HCT116 (cell line): ENCODE measurements around the gene LIM2. TPM values are rescaled to one million over a fixed set of nuclear protein-coding genes. Genes with fewer than 3 reads are reported as not detected.

Experiments
- ATAC-seq: fragments of 200-7000 bp; cut with Tn5 transposase; 2 replicates; pipeline ENCODE4 v1.9.1; 2020; ENCODE audit warnings: mild to moderate bottlenecking, moderate library complexity
- BruUV-seq: library from RNA; stranded (reverse); fragments of 400-500 nt; replicated peaks from 2 replicates; lab custom pipeline; 2021; lab: Mats Ljungman, UMichigan
- CTCF ChIA-PET: fragments of 300-600 bp; sonication (Branson Sonifier 250); formaldehyde crosslinking; loops from one replicate; lab custom pipeline; 2021; ENCODE audit warnings: antibody characterized with exemption; lab: Charles Lee
- POLR2A ChIA-PET: fragments of 300-600, 350-600 bp; sonication (Branson Sonifier 250); formaldehyde crosslinking; loops from one replicate; lab custom pipeline; 2021; ENCODE audit warnings: antibody characterized with exemption; lab: Charles Lee
- RAD21 ChIA-PET, 2 experiments: fragments of 300-600 bp; sonication (Branson Sonifier 250); formaldehyde crosslinking; loops; one replicate each; lab custom pipeline; 2023; ENCODE audit warnings: low total read pairs in 2 of 2; ENCODE audit not compliant: uncharacterized antibody in 2 of 2, unreplicated experiment in 2 of 2, low non-redundant PET in 1 of 2; lab: Charles Lee
- DNase-seq: peaks from one replicate; pipeline ENCODE4 v3.0.0-alpha.2; 2010; ENCODE audit warnings: low read depth, low spot score
- H2AFZ ChIP-seq: fragments of 200-600 bp; shearing (Covaris generic), sonication (generic); 2 replicates; pipeline ENCODE4 v1.6.1; 2017; ENCODE audit warnings: low read depth, mixed run types, mixed read lengths, antibody characterized with exemption, low read length; ENCODE audit not compliant: poor library complexity, severe bottlenecking
- H3K27ac ChIP-seq: 2 replicates; pipeline ENCODE4 v1.5.1; 2012; ENCODE audit warnings: low read depth, low read length
- H3K27me3 ChIP-seq: fragments of 200-600 bp; sonication (generic); 2 replicates; pipeline ENCODE4 v1.6.1; 2016; ENCODE audit warnings: mixed run types, low read length, mixed read lengths; ENCODE audit not compliant: insufficient read depth
- H3K36me3 ChIP-seq, 2 experiments: fragments of 200-500 bp in 1 of 2; fragments of 200-600 bp in 1 of 2; sonication (Bioruptor generic) in 1 of 2; sonication (generic) in 1 of 2; 2 replicates each; pipeline versions ENCODE4 v1.5.1 to v1.6.1; 2014 to 2016; ENCODE audit warnings: low read length in 2 of 2, inconsistent platforms in 1 of 2, mixed read lengths in 1 of 2, mixed run types in 1 of 2; ENCODE audit not compliant: insufficient read depth in 2 of 2, control insufficient read depth in 1 of 2
- H3K4me1 ChIP-seq, 2 experiments: fragments of 200-600 bp in 1 of 2; sonication (generic) in 1 of 2; 2 replicates each; pipeline versions ENCODE4 v1.5.1 to v1.6.1; 2012 to 2017; ENCODE audit warnings: low read length in 2 of 2, inconsistent platforms in 1 of 2, mild to moderate bottlenecking in 1 of 2, mixed read lengths in 1 of 2, mixed run types in 1 of 2, moderate library complexity in 1 of 2; ENCODE audit not compliant: insufficient read depth in 2 of 2, control insufficient read depth in 1 of 2
- H3K4me2 ChIP-seq: fragments of 200-600 bp; sonication (generic); 2 replicates; pipeline ENCODE4 v1.6.1; 2017; ENCODE audit warnings: mixed run types, low read length, mixed read lengths
- H3K4me3 ChIP-seq, 2 experiments: fragments of 200-600 bp in 1 of 2; sonication (generic) in 1 of 2; replicated peaks in 1 of 2; 2 replicates each; pipeline ENCODE4 v1.5.1; 2011 to 2016; ENCODE audit warnings: low read length in 2 of 2, control low read depth in 1 of 2, low read depth in 1 of 2, mild to moderate bottlenecking in 1 of 2, mixed read lengths in 1 of 2, mixed run types in 1 of 2
- H3K79me2 ChIP-seq: fragments of 200-600 bp; sonication (generic); 2 replicates; pipeline ENCODE4 v1.6.1; 2017; ENCODE audit warnings: mild to moderate bottlenecking, mixed run types, low read length, moderate library complexity, mixed read lengths; ENCODE audit not compliant: insufficient read depth
- H3K9ac ChIP-seq: fragments of 200-600 bp; sonication (generic); 2 replicates; pipeline ENCODE4 v1.6.1; 2016; ENCODE audit warnings: low read length, mixed read lengths
- H3K9me2 ChIP-seq: fragments of 200-600 bp; sonication (generic), shearing (Covaris generic); 2 replicates; pipeline ENCODE4 v1.6.1; 2017; ENCODE audit warnings: mixed run types, mild to moderate bottlenecking, moderate library complexity; ENCODE audit not compliant: insufficient read depth
- H3K9me3 ChIP-seq, 2 experiments: fragments of 200-500 bp in 1 of 2; fragments of 200-600 bp in 1 of 2; sonication (Bioruptor generic) in 1 of 2; sonication (generic) in 1 of 2; 2 replicates each; pipeline ENCODE4 v1.6.1; 2014 to 2017; ENCODE audit warnings: low read length in 2 of 2, mixed read lengths in 2 of 2, inconsistent platforms in 1 of 2, low read depth in 1 of 2, mild to moderate bottlenecking in 1 of 2, mixed run types in 1 of 2, moderate library complexity in 1 of 2; ENCODE audit not compliant: control insufficient read depth in 1 of 2, insufficient read depth in 1 of 2
- H4K20me1 ChIP-seq: fragments of 200-600 bp; sonication (generic), shearing (Covaris generic); 2 replicates; pipeline ENCODE4 v1.6.1; 2017; ENCODE audit warnings: mixed run types, mild to moderate bottlenecking, moderate library complexity; ENCODE audit not compliant: insufficient read depth
- CBX3 ChIP-seq: IDR thresholded peaks from 2 replicates; pipeline ENCODE4 v1.6.1; 2012; ENCODE audit warnings: low read depth
- CEBPB ChIP-seq: IDR thresholded peaks from 2 replicates; pipeline ENCODE4 v1.6.1; 2012; ENCODE audit warnings: low read depth
- CTCF ChIP-seq, 3 experiments: fragments of 200-600 bp in 1 of 3; sonication (generic) in 1 of 3; IDR thresholded peaks in 2 of 3; conservative IDR thresholded peaks in 1 of 3; 2 replicates each; pipeline ENCODE4 v1.5.1; 2012 to 2017; ENCODE audit warnings: low read depth in 2 of 3, low read length in 2 of 3, antibody characterized with exemption in 1 of 3, borderline replicate concordance in 1 of 3, control low read depth in 1 of 3, mild to moderate bottlenecking in 1 of 3, mixed read lengths in 1 of 3, mixed run types in 1 of 3, moderate library complexity in 1 of 3; ENCODE audit not compliant: insufficient read depth in 1 of 3
- EGR1 ChIP-seq: IDR thresholded peaks from 2 replicates; pipeline ENCODE4 v1.6.1; 2012; ENCODE audit warnings: low read depth
- ELF1 ChIP-seq: IDR thresholded peaks from 2 replicates; pipeline ENCODE4 v1.6.1; 2012; ENCODE audit warnings: low read depth, borderline replicate concordance
- EZH2 ChIP-seq: fragments of 200-600 bp; sonication (generic); IDR thresholded peaks from 2 replicates; pipeline ENCODE4 v1.6.1; 2017; ENCODE audit warnings: antibody characterized with exemption, mixed run types
- FOSL1 ChIP-seq: IDR thresholded peaks from 2 replicates; pipeline ENCODE4 v1.6.1; 2012; ENCODE audit warnings: low read depth
- JUND ChIP-seq: IDR thresholded peaks from 2 replicates; pipeline ENCODE4 v1.6.1; 2012
- POLR2A ChIP-seq: IDR thresholded peaks from 2 replicates; pipeline ENCODE4 v1.7.0; 2011; ENCODE audit warnings: borderline replicate concordance; ENCODE audit not compliant: insufficient read depth, insufficient read length; ENCODE audit errors: extremely low read depth
- POLR2AphosphoS5 ChIP-seq: IDR thresholded peaks from 2 replicates; pipeline ENCODE4 v1.6.1; 2011; ENCODE audit warnings: mild to moderate bottlenecking, low read depth, low read length, moderate library complexity
- RAD21 ChIP-seq: IDR thresholded peaks from 2 replicates; pipeline ENCODE4 v1.6.1; 2012; ENCODE audit warnings: low read depth, mild to moderate bottlenecking
- SIN3A ChIP-seq: IDR thresholded peaks from 2 replicates; pipeline ENCODE4 v1.6.1; 2012; ENCODE audit warnings: low read depth
- SP1 ChIP-seq: IDR thresholded peaks from 2 replicates; pipeline ENCODE4 v1.6.1; 2012; ENCODE audit warnings: low read depth
- SRF ChIP-seq: IDR thresholded peaks from 2 replicates; pipeline ENCODE4 v1.6.1; 2012; ENCODE audit warnings: low read depth
- TCF7L2 ChIP-seq: IDR thresholded peaks from 2 replicates; pipeline ENCODE4 v1.7.0; 2011; ENCODE audit warnings: borderline replicate concordance, inconsistent platforms; ENCODE audit not compliant: insufficient read depth, insufficient read length; ENCODE audit errors: extremely low read depth
- YY1 ChIP-seq: IDR thresholded peaks from 2 replicates; pipeline ENCODE4 v1.6.1; 2011; ENCODE audit warnings: low read length, low read depth, moderate library complexity, mild to moderate bottlenecking; ENCODE audit not compliant: insufficient replicate concordance; ENCODE audit errors: extremely low read depth
- ZBTB33 ChIP-seq: IDR thresholded peaks from 2 replicates; pipeline ENCODE4 v1.6.1; 2011; ENCODE audit warnings: mild to moderate bottlenecking, low read length, moderate library complexity; ENCODE audit not compliant: insufficient replicate concordance; ENCODE audit errors: extremely low read depth
- ZFX ChIP-seq: fragments of 450-650 bp; IDR thresholded peaks from 2 replicates; pipeline ENCODE4 v1.6.1; 2017
- intact Hi-C: fragments of 100-400 bp; cut with micrococcal nuclease; formaldehyde crosslinking; loops from 2 replicates; pipeline ENCODE4 v1.10.0; 2022
- total RNA-seq: library from RNA; stranded (reverse); gene quantifications from one replicate; pipeline ENCODE4 v1.2.1, GENCODE V29; 2021; ENCODE audit not compliant: unreplicated experiment
- TF ChIP-seq, protein P1 (sequence below): IDR thresholded peaks from 2 replicates; pipeline ENCODE4 v1.6.1; 2012; ENCODE audit warnings: low read depth

The LIM2 gene
- total RNA-seq, 1 experiment from 2014 or later, result not detected

DNA sequence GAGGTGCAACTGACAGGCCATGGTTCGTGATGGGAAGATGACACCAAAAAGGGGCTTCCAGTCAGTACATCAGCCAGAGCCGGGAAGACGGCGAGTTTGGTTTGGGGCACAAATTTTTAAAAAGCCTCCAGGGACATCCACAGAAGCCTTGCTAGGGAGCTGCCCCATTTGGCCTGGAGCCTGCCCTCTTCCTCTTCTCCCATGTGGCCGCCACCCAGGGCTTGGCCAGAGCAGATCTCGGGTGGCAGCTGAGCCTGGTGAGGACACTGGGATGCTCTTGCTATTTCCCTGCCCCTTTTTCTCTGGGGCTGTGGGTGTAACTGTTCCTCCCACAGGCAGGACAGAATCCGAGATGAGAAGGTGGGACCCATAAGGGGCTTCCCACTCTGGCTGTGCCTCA lies 29.8 kb downstream of the LIM2 start:
- H3K9me2 ChIP-seq, result no peaks in the 10 kb centered on the region
- no peaks in the 10 kb centered on the region for H4K20me1 ChIP-seq
- H3K4me2 ChIP-seq, result no peak overlapping the region
- ChIA-PET CTCF (interaction anchor here (1.7 kb wide), 1 partner anchor 19 kb away, joined by 6 read pairs; no protein-coding TSS in a partner anchor), RAD21 (no interaction called here), POLR2A (no interaction called here)
- no peak for DNase-seq
- no peak overlapping the region for H3K4me3 ChIP-seq
- TF ChIP-seq JUND, result no peak
- no peak for TF ChIP-seq TCF7L2
- TF ChIP-seq SRF, result no peak
- TF ChIP-seq CBX3, result no peak
- TF ChIP-seq YY1, result no peak
- no peak for TF ChIP-seq POLR2AphosphoS5
- TF ChIP-seq ZBTB33, result no peak
- no peak for TF ChIP-seq CTCF (IDR thresholded peaks at IDR 0.05 in 2 of 3, conservative IDR thresholded peaks at IDR 0.05 in 1 of 3; ENCODE audit: borderline replicate concordance in 1 of 3, insufficient read depth in 1 of 3, low read depth in 2 of 3, low read length in 2 of 3)
- no peak for TF ChIP-seq ZFX
- TF ChIP-seq RAD21, result no peak
- no peak for TF ChIP-seq POLR2A
- no peak for TF ChIP-seq ELF1
- TF ChIP-seq SIN3A, result no peak
- no peak for TF ChIP-seq EZH2
- TF ChIP-seq FOSL1, result no peak
- TF ChIP-seq, protein P1, sequence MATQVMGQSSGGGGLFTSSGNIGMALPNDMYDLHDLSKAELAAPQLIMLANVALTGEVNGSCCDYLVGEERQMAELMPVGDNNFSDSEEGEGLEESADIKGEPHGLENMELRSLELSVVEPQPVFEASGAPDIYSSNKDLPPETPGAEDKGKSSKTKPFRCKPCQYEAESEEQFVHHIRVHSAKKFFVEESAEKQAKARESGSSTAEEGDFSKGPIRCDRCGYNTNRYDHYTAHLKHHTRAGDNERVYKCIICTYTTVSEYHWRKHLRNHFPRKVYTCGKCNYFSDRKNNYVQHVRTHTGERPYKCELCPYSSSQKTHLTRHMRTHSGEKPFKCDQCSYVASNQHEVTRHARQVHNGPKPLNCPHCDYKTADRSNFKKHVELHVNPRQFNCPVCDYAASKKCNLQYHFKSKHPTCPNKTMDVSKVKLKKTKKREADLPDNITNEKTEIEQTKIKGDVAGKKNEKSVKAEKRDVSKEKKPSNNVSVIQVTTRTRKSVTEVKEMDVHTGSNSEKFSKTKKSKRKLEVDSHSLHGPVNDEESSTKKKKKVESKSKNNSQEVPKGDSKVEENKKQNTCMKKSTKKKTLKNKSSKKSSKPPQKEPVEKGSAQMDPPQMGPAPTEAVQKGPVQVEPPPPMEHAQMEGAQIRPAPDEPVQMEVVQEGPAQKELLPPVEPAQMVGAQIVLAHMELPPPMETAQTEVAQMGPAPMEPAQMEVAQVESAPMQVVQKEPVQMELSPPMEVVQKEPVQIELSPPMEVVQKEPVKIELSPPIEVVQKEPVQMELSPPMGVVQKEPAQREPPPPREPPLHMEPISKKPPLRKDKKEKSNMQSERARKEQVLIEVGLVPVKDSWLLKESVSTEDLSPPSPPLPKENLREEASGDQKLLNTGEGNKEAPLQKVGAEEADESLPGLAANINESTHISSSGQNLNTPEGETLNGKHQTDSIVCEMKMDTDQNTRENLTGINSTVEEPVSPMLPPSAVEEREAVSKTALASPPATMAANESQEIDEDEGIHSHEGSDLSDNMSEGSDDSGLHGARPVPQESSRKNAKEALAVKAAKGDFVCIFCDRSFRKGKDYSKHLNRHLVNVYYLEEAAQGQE, result no peak
- no peak for TF ChIP-seq SP1
- TF ChIP-seq CEBPB, result no peak
- no peak for TF ChIP-seq EGR1
- no peak for ATAC-seq
- H3K27ac ChIP-seq, result no peak overlapping the region
- H3K9me3 ChIP-seq, result no peaks in the 10 kb centered on the region
- no peaks in the 10 kb centered on the region for H3K36me3 ChIP-seq
- H3K79me2 ChIP-seq, result peaks cover 34% of the 10 kb centered on the region
- intact Hi-C loops, result no loop called here
- H2AFZ ChIP-seq, result no peak overlapping the region
- H3K4me1 ChIP-seq, result peaks cover 28 to 33% of the 10 kb centered on the region in 2 experiments
- no peaks in the 10 kb centered on the region for H3K27me3 ChIP-seq
- BruUV-seq, result no TSS peak
- H3K9ac ChIP-seq, result no peak overlapping the region
